HG02763 (cell line): ENCODE data around the gene CSE1L.
A peak's percentile ranks its signal among the peaks of the same experiment; 100 is the strongest.
"Not testable (repeated sequence)": the region's sequence is repeated elsewhere in the genome, so short reads cannot be mapped to it uniquely, and the experiment has no call there.

ENCODE experiments used
- ATAC-seq: cut with Tn5 transposase; IDR thresholded peaks from one replicate; pipeline ENCODE4 v1.9.1; 2021; ENCODE audit warnings: mild to moderate bottlenecking, moderate library complexity; ENCODE audit not compliant: unreplicated experiment

CSE1L gene, protein sequence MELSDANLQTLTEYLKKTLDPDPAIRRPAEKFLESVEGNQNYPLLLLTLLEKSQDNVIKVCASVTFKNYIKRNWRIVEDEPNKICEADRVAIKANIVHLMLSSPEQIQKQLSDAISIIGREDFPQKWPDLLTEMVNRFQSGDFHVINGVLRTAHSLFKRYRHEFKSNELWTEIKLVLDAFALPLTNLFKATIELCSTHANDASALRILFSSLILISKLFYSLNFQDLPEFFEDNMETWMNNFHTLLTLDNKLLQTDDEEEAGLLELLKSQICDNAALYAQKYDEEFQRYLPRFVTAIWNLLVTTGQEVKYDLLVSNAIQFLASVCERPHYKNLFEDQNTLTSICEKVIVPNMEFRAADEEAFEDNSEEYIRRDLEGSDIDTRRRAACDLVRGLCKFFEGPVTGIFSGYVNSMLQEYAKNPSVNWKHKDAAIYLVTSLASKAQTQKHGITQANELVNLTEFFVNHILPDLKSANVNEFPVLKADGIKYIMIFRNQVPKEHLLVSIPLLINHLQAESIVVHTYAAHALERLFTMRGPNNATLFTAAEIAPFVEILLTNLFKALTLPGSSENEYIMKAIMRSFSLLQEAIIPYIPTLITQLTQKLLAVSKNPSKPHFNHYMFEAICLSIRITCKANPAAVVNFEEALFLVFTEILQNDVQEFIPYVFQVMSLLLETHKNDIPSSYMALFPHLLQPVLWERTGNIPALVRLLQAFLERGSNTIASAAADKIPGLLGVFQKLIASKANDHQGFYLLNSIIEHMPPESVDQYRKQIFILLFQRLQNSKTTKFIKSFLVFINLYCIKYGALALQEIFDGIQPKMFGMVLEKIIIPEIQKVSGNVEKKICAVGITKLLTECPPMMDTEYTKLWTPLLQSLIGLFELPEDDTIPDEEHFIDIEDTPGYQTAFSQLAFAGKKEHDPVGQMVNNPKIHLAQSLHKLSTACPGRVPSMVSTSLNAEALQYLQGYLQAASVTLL

DNA sequence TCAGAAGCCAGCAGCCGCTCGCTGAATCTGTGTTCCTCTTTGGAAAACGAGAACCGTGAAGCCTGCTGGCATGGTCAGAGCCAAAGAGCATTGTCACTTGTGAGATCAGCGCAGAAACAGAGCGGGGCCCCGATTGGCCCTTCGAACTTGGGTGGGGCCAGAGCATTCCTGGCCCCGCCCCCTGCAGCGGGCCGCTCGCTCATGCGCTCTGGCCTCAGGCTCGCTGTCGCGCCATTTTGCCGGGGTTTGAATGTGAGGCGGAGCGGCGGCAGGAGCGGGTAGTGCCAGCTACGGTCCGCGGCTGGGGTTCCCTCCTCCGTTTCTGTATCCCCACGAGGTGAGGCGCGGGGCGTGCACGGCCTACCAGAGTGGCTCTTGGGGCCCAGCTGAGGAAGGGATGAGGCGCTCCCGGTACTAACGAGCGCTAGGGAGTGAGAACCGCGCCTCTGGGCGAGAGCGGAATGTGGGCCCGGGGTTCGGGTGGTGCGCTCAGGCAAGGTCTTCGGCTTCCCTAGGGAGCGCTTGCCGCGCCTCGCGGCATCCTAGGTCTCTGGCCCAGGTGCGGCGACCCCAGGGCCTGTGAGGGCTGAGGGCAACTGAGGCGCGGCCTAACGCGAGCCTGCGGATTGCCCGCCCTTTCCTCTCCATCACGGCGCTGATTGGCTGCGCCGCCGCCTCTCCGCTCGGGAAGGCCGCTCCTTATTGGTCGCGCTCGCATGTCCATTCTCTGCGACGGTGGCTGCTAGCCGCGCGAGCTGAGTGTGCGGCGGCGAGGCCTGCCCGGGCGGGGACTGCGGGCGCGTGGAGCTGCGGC lies at the start of gene CSE1L:
CSE1L (plus strand) TSS at position 226 of the 814 bp plus-strand sequence. CDS start 12,152 bp downstream, outside the sequence.
- ATAC-seq: peak; percentile 87

DNA sequence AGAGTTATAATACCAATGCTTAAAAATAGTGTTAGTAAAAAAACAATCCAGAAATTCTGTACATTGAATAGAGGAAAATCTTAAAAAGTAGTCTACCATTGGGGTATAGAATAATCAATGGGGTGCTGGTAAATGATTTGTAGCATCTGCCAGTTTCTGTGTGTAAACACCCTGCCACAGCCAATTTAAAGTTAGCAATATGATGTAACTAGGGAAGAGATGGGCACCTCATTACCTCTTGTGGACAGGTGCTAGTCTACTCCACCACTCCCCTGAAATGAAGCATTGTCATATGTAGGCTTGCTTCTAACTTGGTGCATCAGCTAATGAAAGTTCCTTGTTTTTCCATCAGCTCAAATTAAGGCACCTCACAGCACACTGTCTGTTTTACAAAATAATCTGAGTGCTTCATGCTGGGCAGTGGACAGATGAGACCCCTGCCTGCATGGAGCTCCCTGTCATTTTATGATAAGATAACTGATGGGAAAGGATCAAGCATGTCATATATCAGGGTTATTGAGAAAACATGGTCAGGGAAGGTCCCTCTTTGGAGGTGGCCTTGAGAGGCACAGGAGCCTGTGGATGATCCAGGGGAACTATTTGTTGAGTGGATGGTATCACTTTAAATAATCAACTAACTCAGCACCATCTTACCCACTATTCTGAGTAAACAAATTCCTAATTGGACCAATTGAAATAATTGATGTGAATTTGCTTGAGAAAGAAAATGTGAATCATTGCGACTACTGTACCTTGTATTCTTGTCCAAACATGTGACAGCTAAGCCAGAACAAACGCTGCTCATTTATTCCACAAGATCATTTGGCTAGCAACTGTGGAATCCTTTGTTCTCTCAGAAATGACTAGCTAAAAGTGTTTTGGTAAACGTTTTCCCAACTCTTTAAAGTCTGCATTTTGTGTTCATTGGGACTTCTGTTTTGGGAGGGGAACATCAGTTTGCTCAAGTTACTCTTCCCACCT lies 45.9 kb upstream of the CSE1L start:
- ATAC-seq: no peak

DNA sequence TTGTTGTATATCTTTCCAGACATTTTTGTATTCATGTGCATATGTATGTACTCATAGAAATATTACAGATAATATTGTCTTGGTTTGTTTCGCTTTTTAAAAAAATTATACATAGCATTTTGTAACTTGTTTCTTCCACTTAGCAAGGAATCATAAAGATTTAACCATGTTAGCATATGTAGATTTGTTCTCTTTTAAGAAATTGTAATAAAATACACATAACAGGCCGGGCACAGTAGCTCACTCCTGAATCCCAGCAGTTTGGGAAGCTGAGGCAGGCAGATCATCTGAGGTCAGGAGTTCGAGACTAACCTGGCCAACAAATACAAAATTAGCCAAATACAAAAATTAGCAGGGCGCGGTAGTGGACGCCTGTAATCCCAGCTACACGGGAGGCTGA lies 44.4 kb upstream of the CSE1L start:
- ATAC-seq: no peak

DNA sequence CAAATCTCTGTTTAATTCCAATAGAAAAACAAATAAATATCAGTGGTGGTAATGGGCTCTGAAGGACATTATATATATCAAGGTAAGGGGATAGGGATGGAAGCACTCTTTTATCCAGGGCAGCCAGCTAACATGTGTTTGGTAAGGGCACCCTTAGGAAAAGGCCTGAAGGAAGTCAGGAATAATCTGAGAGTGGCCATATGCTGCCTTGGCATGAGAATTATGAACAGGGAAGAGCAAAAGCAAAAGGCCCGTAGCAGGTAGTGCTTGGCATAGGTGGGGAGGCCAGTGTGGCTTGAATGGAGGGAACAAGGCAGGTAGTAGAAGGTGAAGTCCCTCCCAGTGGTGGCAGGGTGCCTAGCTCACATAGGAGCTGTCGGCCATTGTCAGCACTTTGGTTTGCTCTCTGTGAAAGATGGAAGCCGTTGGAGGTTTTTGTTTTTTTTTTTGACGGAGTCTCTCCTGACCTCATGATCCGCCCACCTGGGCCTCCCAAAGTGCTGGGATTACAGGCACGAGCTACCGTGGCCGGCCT lies 39.6 kb upstream of the CSE1L start:
- ATAC-seq: no peak

DNA sequence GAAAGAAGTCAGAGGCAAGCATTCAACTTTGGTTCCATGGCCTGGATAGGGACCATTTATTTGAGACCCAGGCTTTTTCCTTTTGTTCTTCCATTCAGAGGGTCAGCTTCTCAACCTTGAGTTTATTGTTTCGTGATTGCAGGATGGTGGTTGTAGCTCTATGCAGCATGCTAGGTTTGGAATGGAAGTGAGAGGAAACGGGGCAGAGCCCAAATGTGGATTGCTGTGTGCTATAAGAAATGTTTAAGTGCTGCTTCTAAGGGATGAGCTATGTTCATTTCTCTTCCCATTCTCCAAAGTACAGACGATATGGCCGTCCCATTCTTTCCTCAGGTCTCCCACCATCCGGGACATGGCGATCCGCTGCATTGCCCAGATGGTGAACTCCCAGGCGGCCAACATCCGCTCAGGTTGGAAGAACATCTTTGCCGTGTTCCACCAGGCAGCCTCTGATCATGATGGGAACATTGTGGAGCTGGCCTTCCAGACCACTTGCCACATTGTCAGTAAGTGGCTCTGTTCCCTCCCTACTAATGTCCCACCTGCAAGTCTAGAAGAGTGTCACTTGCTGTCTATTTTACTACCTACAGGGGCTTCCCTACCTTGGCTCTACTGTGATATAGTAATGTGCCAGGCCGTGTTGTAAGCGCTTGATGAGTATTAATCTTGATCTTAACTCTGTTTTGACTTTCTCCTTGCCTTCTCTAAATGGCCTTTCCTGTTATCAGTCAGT lies 36.0 kb upstream of the CSE1L start:
- no peak for ATAC-seq

DNA sequence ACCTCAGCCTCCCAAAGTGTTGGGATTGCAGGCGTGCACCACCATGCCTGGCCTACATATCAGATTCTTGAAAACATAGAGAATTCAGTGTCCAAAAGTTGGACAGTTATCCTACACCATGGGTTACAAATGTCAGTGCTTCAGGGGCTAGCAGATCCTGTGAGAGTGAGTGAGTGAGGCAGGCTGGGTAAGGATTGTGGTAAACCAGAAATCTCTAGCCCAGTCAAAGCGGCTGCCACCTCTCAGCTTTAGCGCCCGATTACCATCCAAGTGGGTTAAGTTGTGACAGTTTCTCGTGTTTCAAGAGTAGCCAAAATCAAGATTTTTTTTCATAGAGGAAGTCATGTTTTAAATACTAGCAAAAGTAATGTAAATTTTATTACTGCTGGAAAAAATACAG lies 21.9 kb upstream of the CSE1L start:
- no peak for ATAC-seq

DNA sequence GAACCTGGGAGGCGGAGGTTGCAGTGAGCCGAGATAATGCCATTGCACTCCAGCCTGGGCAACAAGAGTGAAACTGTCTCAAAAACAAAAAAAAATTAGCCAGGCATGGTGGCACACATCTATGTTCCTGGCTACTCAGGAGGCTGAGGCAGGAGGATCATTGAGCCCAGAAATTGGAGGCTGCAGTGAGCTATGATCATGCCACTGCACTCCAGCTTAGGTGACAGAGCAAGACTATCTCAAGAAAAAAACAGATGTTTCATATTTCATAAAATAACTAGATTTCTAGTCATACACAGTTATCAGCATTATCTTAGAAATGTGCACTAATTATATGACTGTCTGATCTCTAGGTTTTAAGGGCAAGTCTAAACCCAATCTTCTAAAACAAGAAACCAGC lies 17.9 kb upstream of the CSE1L start:
- ATAC-seq: not testable (repeated sequence)

DNA sequence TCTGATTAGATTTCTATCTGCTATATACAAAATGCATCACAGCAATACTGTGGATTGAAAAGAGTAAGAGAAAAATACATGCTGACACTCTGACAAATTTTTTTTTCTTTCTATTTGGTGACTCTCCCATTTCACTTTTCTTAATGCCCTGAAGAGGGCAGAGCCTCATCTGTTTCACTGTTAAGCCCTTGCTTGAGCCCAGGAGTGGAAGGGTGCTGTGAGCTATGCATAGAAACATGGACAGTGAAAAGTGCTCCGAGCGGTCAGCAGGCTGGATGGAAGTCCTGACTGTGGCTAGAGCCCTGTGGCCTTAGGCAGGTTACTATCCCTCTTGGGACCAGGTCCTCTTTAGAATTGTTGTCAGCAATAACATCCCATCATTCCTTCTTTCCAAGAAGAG lies 17.4 kb upstream of the CSE1L start:
- no peak for ATAC-seq

DNA sequence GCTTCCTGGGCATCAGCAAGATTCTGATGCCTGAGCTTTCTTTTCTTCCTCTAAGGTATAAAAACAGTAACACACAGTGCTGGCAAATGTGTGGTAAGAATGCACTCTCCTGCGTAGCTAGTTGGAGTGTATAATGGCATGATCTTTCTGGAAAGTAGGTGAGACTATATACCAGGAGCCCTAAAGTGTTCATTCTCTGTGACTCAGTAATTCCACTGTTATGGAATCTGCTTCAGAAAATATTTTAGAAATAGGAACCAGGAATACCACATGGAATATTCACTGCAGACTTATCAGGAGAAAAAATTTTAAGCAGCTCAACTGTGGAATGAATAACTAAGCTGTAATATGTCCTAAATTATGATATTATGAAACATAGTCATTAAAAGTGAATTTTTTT lies 16.9 kb upstream of the CSE1L start:
- ATAC-seq: no peak

DNA sequence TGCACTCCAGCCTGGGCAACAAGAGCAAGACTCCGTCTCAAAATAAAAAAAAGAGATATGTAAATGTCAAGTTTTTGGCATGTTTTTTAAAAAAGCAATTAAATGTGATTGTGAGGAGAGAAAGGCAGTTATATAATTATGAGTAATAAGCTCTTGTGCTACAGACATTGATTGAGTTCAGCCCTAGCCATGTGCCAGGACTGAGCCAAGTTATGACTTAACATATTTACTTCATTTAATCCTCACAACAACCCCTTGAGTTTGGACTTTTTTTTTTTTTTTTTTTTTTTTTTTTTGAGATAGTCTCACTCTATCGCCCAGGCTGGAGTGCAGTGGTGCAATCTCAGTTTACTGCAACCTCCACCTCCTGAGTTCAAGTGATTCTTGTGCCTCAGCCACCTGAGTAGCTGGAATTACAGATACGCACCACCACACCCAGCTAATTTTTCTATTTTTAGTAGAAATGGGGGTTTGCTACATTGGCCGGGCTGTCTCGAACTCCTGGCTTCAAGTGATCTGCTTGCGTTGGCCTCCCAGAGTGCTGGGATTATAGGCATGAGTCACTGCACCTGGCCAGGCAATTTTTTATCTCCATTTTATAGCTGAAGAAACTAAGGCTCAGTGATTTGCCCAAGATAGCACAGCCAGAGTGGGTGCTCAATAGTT lies 15.0 kb upstream of the CSE1L start:
- no peak for ATAC-seq

DNA sequence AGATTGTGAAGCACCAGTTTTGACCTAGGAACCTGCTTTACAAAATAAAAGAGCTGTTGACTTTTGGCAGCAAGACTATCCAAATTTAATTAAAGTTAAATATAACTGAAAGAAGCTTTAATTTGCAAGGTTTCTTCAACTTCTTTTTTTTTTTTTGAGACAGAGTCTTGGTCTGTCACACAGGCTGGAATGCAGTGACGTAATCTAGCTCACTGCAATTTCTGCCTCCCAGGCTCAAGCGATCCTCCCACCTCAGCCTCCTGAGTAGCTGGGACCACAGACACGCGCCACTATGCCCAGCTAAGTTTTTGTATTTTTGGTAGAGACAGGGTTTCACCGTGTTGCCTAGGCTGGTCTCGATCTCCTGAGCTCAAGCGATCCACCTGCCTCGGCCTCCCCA lies 13.7 kb upstream of the CSE1L start:
- ATAC-seq: no peak

DNA sequence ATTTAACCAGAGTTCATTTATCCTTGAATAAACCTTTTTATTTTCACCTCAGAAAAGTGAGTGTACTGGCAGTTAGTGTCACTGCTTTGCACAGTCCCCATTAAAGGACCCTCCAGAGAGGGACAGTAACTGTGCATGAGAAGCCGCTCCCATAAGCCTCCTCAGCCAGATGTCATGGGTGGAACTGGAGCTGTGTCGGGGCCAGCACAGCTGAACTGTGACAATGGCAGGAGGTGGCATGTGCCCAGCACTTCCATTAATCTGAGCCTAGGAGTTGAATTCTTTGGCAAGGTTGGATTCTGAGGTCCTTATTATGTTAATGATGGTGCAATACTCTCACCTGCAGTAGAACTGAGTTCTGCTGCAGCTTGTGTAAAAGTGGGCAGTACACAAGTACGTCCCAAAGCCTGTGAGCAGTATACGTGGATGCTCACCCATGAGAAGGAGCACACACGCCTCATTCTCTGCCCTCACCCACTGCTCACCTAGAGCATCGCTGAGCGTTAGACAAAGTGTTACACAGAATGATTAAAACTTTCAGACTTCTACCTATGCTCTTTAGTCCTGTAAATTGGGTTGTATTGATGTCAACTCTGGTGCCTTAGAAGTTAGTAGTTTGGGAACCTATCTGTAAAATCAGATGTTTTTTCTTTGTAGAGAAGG lies 11.9 kb upstream of the CSE1L start:
- ATAC-seq: no peak

DNA sequence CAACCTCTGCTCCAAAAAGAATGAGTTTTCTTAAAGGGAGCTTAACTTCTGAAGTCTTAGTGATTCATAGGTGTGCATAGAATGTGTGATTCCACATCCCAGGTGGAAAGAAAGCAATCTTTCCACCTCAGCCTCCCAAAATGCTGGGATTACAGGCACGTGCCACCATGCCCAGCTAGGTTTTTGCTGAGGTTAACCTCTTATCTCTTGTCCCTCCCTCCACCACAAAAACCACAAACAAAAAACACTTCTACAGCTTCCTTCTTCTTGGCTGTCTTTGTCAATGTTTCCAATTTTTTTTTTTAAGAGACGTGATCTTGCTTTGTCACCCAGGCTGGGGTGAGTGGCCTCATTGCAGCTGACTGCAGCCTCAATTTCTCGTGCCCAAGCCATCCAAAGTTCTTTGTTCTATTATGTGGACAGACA lies 8.1 kb upstream of the CSE1L start:
- no peak for ATAC-seq

DNA sequence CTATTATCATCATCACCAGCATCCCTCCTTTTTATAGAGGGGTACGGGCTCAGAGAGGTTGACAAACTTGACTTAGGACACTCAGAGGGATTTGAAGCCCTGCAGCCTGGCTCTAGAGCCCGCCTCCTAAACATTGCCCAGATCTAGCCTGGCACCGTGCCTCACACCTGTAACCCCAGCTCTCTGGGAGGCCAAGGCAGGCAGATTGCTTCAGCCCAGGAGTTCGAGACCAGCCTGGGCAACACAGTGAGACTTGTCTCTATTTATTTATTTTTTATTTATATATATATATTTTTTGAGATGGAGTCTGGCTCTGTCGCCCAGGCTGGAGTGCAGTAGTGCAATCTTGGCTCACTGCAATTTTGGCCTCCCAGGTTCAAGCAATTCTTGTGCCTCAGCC lies 6.3 kb upstream of the CSE1L start:
- ATAC-seq: no peak

DNA sequence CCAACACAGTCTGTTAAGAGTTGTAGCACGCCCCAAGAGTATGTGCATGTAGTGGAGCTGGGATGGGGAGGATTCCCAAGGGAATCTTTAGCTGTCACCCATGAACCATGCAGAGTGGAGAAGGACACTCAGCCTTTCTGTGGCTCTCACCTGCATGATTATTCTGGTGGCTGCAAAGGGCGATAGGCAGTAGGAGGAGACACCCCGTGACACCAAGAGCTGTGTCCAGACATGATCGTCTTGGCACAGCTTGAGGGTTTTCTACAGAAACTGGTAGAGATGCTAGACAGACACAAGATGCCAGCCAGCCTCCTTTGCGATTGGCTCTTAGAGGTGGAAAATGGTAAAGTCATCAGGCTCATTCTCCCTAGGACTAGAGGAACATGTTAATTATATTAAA lies 3.1 kb upstream of the CSE1L start:
- ATAC-seq: no peak

DNA sequence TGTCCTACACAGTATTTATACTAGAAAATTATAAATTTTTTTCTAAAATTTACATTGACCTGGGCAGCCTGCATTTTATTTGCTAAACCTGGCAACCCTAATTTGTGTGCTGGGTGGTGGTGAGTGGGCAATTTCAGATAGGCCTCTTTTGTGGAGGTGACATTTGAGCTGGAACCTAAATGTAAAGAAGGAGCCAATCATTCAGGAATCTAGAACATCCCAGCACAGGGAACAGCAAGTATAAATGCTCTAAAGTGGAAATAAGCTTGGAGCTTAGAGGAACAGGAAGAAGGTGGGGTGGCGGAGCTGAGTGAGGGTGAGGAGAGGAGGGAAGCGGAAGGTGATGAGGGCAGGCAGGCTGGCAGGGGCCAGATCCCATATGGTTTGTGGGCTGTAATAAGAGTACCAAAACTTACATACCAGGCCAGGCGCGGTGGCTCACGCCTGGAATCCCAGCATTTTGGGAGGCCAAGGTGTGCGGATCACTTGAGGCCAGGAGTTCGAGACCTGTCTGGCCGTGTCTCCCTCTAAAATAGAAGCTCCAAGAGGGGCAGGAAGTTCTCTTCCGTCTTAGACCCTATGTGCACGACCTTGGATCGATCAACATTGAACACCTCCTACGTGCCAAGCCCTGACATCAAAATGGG lies 549 bp upstream of the CSE1L start:
- ATAC-seq: no peak

DNA sequence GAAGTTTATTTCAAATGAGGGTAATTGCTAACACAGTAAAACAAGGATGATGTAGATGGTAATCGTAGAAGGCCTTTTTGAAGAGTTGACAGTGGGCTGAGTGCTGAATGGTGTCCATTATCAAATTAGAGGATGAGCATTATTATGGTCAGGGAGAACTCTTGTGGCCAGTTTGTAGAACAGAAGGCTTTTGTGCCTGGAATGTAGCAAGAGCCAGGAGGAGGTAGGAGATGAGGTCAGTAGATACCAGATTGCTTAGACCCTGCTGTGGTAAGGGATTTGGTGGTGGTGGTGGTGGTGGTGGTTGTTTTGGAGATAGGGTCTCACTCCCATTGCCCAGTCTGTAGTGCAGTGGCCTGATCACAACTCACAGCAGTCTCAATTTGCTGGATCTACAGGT lies 6.2 kb downstream of the CSE1L start:
- no peak for ATAC-seq
